Kidney glomerular epithelial cell (primary cell): ENCODE measurements around the gene PLD2.
"Not testable (repeated sequence)": the region's sequence is repeated elsewhere in the genome, so short reads cannot be mapped to it uniquely, and the experiment has no call there.

ENCODE experiments used
- DNase-seq: peaks from one replicate; lab custom pipeline; 2025; lab: John Stamatoyannopoulos, UW

Gene PLD2

GRCh38 chr17:4789701-4789950, 17.3 kb upstream of the PLD2 start:
- DNase-seq: peak; percentile 48

DNA sequence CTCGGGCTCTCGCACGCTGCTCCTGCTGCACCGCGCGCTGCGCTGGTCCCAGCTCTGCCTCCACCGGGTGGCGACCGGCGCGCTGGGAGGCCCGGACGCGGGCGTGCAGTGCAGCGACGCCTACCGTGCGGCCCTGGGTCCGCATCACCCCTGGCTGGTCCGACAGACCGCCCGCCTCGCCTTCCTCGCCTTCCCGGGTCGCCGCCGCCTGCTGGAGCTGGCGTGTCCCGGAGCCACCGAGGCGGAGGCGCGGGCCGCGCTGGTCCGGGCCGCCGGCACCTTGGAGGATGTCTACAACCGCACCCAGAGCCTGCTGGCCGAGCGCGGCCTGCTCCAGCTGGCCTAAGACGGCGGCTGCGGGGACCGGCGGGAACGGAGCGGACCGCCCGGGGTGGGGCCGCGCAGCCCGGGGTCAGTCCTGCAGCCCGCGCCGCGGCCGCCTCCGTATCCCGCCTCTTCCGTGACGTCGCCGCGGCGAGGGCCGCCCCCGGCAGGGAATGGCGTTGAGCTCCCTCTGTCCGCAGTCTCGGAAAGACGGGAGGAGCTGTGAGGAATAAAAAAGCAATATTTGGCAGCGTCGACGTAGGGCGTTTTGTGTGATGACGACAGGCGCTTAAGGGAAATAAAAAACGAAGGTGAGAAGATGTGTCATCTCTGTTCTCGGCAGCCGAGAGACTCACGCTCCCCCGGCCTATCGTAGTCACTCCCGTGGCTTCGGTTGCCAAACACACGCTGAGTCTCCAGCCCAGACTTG, 16.8 kb upstream of the PLD2 start:
- DNase-seq: peak; percentile 83

- no peak for DNase-seq
These were observed 16.3 kb upstream of the PLD2 start for GRCh38 chr17:4790705-4791088.

DNA sequence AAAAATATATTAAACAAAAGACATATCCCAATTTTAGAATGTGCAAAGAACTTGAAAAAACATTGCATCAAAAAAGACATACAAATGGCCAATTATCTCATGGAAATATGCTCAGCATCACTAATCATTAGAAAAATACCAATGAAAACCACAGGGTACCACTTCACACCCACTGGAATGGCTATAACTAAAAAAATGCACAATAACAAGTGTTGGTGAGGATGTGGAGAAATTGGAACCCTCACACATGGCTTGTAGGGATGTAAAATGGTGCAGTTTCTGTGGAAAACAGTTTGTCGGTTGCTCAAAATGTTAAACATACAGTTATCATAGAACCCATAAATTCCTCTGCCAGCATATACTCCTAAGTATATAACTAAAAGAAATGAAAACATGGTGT, 11.8 kb upstream of the PLD2 start:
- DNase-seq: no peak

- DNase-seq: peak; percentile 14
These were observed 10.4 kb upstream of the PLD2 start for GRCh38 chr17:4796552-4796920.

DNA sequence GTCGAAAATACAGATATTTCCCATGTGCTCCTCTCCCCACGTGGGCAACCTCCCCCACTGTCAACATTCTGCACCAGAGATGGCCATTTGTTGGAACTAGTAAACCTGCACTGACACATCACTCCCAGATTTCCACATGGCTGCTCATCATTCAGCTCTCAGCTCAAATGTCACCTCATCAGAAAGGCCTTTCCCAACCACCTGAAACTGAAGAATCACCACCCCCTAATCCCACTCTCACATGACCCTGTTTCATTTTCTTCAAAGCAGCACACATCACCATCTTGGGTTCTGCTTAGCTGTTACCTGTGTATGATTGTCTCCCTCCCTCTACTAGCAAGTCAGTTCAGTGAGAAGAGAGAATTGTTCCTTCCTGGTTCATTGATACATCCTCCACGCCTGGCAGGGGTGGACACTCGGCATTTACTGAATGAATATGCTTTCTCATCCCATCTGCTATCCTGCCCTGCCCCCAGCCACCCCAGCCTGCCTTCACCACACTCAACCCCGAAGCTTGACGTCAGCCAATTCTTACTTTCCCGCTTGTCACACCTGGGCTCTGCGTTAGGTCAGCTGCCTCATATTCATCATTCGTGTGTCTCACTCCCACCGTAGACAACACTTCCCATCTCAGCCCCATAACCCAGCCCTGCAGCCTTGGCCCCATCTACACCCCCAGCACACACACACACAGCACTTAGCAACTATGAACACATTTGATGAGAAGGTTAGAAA, 6.3 kb upstream of the PLD2 start:
- peak; percentile 31 for DNase-seq

GRCh38 chr17:4802228-4802627, 4.7 kb upstream of the PLD2 start, which contains the start of gene C17orf114:
Gene C17orf114 (minus strand): TSS chr17:4802328.
- no peak for DNase-seq

- no peak for DNase-seq
These were observed 536 bp upstream of the PLD2 start for GRCh38 chr17:4806456-4806776.

DNA sequence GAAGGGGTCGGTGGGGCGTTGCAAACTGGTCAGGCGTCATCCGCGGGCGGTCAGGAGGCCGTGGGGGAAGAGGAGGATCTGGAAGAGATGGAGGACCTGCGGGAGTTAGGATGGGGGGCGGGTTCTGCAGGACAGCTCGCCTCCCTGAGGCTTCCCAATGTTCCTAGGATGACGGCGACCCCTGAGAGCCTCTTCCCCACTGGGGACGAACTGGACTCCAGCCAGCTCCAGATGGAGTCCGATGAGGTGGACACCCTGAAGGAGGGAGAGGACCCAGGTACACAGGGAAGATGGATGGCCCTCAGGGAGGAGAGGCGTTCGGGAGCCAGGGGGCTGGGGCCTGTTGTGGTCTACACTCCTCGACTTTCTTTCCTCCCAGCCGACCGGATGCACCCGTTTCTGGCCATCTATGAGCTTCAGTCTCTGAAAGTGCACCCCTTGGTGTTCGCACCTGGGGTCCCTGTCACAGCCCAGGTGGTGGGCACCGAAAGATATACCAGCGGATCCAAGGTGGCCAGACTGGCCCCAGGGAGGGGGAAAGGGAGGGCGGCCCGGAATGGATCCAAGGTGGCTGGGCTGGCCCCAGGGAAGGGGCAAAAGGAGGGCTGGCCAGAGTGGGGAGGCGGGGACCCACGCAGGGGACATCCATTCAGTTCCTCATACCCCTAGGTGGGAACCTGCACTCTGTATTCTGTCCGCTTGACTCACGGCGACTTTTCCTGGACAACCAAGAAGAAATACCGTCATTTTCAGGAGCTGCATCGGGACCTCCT, 839 bp downstream of the PLD2 start:
- DNase-seq: no peak

DNA sequence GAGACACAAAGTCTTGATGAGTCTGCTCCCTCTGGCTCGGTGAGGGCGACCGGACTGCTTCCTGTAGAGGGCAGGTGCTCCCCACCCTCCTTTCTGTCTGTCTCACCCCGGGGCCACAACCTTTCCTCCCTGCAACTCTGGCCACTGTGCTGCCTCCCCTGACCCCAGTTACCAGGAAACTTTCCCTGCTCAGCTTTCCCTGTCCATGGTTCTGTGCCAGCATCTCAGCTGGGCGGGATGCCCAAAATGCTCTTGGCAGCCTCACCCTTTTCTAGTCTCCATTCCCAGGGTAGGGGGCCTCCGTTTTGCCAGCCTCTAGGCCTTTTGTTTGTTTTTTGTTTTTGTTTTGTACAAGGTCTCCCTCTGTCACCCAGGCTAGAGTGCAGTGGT, 1.4 kb downstream of the PLD2 start:
- DNase-seq: no peak

DNA sequence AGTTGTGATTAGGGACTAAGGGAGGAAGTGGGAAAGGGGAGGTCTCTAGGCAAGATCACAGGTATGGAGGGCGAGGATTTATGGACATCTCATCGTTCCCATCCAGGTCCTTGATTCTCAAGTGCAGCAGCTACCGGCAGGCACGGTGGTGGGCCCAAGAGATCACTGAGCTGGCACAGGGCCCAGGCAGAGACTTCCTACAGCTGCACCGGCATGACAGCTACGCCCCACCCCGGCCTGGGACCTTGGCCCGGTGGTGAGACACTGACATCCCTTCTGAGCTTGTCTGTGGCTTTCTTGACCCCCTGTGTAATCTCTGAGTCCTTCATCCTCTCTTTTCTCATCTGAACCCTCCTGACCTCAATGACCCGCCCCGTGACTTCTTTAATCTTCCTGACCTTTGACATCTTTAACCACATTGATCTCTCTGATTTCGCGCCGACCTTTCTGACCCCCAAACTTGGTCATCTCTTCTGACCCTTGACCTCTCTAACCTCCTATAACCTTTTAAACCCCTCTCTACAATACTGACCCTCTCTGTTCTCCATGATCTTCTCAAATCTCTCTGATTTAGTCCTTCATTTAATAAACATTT, 3.8 kb downstream of the PLD2 start:
- no peak for DNase-seq

- DNase-seq: no peak
These were observed 4.5 kb downstream of the PLD2 start for GRCh38 chr17:4811471-4811870.

DNA sequence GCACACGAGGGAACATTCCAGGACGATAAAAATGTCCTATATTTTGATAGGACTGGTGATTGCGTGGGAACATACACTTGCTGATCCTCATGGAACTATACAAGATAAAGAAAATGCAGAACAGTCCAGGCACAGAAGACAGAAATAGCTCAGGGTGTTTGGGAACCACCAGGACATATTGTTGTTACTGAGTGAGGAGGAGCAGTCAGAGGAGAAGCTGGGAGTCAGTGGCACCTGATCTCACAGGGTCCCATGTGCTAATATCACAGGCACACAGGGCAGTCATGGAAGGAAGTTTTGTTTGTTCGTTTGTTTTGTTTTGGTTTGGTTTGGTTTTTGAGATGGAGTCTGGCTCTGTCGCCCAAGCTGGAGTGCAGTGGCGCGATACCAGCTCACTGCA, 5.7 kb downstream of the PLD2 start:
- no peak for DNase-seq

DNA sequence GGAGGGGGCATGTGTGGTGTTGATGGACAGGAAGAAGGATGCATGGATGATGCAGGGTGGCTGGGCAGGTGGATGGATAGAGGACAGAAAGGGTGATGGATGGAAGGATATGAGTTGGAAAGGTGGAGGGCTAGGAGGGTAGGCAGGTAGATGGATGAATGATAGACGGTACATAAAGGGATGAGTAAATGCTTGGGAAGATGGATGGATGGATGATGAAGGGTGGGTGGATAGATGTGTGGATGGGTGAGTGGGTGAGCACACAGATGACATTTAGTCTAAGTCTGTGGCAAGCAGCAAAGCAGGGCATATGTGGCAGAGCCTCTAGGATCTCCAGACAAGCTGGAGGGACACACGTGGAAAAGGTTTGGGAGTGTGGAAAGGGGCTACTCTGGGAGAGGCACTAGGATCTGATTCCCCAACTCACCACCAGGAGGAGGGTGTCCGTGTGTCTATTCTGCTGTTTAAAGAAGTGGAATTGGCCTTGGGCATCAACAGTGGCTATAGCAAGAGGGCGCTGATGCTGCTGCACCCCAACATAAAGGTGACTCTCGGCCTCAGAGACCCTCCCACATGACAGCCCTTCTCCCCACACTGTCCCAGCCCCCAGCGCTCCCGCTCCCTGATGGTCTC, 8.2 kb downstream of the PLD2 start:
- no peak for DNase-seq

GRCh38 chr17:4816826-4817225, 9.9 kb downstream of the PLD2 start:
- DNase-seq: no peak

GRCh38 chr17:4818276-4818675, 11.3 kb downstream of the PLD2 start:
- no peak for DNase-seq

DNA sequence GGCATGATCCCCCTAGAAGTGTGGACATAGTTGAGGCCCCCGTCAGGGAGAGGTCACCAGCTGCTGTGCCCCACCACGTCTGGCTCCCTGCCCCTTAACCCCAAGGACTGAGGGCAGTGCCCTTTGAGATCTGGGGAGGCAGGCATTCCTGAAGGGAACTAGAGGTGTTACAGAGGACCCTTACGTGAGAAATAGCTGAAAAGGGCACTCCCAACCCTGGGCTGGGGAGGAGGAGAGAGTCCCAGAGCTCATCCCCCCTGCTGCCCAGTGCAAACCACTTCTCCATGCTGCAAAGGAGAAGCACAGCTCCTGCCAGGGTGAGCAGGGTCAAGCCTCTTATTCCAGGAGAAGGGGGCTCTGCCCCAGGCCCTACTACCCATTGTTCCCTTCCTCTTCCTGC, 15.9 kb downstream of the PLD2 start:
- DNase-seq: no peak

- no peak for DNase-seq
These were observed 16.6 kb downstream of the PLD2 start for GRCh38 chr17:4823373-4824089.

DNA sequence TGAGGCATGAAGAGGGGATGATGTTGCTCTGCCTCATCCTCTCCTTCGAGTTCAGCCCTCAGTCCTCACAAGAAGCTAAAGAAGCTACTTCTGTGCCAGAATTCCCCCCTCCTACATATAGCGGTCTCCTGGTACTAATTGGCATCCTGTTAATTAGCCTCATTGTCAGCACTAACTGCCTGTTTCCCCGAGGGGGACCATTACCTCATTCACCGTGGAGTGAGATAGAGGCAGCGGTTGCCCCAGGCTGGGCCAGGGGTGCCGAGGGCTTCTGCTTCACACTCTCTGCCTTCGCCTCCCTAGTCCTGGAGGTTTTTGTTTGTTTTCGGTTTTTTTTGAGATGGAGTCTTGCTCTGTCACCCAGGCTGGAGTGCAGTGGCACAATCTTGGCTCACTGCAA, 20.4 kb downstream of the PLD2 start:
- no peak for DNase-seq

GRCh38 chr17:4832829-4833177, 25.9 kb downstream of the PLD2 start:
- DNase-seq: not testable (repeated sequence)

- DNase-seq: peak; percentile 85
These were observed 26.4 kb downstream of the PLD2 start, which contains the start of gene MINK1 for GRCh38 chr17:4833178-4833940. Gene MINK1 (plus strand): TSS chr17:4833340. CDS start chr17:4833584, 244 bp downstream.
